ENCODE measurements around the gene TTC1.
"Not testable (repeated sequence)": the region's sequence is repeated elsewhere in the genome, so short reads cannot be mapped to it uniquely, and the experiment has no call there.

TTC1 gene

DNA sequence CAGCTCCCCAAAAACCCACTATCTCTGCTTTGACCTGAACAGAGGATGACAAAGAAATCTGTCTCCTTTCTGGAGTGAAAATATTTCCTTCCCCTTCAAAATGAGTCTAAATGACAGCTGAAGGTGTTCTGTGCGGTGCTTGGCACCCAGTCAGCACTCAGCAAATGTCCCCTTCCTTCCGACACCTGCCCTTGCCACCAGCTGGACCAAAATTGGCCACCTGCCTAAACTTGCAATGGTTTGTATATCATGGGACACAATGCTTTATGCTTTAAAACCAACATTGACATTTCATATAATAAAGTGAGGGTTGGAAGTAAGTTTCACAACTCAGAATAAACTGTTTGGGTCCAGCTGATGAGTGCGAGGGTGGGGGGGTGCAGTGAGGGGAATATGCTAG lies 7.5 kb upstream of the TTC1 start:
- no peak for DNase-seq

DNA sequence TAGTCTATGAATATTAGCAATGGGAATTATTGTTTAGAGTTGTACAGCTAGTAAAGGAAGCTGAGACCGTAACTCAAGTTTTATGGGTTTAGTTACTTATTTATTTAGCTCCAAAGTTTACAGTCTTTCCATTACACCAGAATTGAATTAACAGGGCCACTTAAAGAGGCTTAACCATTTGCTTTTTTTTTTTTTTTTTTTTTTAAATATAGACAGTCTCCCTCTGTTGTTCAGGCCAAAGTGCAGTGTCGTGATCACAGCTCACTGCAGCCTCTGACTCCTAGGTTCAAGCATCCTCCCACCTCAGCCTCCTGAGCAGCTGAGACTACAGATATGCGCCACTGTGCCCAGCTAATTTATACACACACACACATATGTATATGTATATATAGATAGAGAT lies 1.4 kb upstream of the TTC1 start:
- DNase-seq: no peak

DNA sequence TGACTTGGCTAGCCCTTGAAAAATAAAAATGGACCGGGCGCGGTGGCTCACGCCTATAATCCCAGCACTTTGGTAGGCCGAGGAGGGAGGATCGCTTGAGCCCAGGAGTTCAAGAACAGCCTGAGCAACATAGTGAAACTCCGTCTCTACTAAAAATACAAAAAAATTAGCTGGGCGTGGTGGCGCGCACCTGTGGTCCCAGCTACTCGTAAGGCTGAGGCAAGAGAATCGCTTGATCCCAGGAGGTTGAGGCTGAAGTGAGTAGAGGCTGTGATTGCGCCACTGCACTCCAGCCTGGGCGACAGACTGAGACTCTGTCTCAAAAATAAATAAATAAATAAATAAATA lies 436 bp upstream of the TTC1 start:
- DNase-seq: not testable (repeated sequence)

GRCh38 chr5:160009591-160009989 lies 651 bp downstream of the TTC1 start:
- DNase-seq: no peak

DNA sequence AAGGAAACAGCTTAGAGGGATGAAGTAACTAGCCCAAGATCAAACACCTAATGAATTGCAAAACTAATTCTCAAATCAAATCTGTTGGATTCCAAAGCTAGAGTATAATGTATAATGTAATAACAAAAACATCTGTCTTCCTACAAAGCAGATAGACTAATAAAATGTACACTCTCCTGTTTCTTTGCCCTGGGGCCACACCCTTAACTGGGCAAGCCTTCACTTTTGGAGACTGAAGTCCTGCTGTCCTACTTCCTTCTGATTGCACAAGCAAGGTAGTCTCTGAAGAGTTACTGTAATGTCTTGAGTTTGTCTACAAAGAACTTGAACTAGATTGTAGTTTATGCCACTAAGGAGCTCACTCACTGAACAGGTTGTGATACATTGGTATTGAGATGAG lies 2.5 kb downstream of the TTC1 start:
- DNase-seq: no peak

GRCh38 chr5:160014197-160014596 lies 5.3 kb downstream of the TTC1 start:
- DNase-seq: not testable (repeated sequence)

DNA sequence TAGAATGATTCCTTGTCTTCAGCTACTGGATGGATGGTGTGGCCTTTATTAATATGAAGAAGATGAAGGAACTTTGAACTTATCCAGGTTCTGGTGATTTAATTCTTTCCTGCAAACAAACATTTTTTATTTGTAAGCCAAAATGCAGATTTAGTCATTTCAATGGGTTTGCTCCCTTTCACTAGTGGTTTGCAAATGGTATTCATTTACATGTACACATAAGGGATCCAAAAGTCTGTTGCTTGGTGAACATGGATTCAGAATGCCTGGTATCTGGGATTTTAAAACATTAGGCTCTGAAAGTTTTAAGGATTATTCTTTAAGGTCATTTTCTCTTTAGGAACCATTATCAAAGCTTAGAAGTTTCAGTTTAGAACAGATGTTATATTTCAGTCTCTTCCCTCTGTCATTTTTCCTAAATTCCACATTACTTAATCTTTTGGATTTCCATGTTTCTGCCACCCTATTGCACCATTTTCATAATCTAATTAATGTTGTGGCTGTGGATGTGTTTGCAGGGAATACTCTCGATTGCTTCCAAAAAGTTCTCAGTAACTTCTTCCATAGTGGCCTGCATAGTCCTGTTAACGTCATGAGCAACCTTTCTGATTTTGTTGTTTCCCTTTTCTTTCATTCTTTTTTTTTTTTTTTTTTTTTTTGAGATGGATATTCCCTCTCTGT lies 10.1 kb downstream of the TTC1 start:
- DNase-seq: no peak

DNA sequence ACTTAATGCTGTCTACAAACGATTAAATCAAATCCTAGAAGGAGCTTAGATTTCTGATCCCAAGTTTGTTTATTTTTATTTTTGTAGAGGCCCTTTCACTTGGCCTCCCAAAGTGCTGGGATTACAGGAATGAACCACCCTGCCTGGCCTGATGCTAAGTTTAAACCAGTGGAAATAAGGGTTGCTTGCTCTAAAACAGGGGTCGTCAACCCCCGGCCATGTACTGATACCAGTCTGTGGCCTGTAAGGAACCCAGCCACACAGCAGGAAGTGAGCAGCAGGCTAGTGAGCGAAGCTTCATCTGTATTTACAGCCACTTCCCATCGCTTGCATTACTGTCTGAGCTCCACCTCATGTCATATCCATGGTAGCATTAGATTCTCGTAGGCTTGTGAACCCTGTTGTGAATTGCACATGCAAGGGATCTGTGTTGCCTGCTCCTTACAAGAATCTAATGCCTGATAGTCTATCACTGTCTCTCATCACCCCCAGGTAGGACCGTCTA lies 11.4 kb downstream of the TTC1 start:
- DNase-seq: no peak

DNA sequence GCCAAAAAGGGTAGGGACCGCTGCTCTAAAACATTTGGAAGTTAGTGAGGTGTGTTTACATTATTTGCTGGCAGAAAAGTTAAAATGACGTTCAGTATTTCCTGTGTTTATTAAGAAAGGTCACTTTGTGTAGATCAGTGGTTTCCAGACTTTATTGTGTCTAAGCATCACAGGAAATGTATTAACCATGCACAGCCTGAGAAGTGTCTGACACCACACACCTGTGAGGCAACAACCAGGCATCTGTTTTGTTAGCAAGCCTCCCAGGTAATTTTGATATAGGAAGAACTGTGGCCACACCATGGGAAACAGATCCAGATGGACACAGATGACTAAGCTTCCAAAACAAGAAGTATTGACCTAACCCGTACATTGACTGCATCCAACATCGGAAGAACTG lies 12.0 kb downstream of the TTC1 start:
- no peak for DNase-seq

DNA sequence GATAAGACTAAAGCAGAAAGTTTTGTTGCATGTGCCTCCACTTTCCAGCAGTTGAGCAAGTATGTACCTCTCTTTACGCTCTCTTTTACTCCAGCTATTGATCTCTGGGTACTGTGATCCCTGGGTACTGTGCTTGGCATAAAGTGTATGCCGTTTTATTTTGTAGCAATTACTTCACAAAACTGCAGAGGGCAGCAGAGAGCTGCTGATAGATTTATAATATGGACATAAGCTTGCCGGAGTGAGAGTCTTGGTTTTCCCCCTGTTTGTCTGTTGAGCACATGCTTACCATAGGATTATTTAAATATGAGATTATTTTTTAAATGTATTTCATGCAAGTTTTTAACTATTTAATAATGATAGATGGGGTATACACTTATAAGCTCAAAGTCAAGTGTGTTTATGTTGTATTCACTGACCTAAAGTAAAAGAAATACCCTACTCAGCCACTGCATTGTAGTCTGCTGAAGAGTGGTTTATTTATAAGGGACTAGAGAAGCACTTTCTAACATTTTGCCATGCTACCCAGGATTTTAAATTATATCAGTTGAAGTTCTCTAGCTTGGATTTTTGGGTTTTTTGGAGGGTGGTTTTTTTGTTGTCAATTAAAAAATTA lies 13.0 kb downstream of the TTC1 start:
- peak; percentile 37 for DNase-seq

GRCh38 chr5:160023007-160023907 lies 14.3 kb downstream of the TTC1 start:
- no peak for DNase-seq

DNA sequence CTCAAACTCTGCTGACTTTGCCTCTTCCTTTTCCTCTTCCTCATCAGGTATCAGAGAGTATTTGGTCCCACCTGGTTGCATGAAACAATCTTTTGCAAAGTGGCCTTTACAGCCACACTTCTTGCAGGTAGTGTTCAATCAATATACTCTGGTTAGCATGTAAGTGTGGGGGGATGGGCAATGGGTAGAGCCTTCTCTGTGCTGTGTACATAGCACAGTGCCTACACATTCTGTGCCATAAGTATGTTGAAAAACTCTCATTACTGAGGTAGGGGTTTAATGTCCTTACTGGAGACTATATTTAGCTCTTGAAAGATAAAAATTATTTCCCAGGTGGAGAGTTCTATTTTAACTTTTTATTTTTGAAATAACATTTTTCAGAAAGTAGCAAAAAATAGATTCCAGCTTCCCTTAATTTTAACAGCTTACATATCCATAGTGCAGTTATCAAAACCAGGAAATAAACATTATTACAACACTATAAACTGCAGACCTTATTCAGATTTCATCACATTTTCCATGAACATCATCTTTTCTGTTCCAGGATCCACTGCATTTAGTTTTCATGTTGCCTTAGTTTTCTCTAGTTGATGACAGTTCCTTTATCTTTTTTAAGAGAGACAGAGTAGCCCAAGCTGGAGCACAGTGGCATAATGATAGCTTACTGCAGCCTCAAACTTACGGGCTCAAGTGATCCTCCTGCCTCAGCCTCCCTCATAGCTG lies 15.1 kb downstream of the TTC1 start:
- no peak for DNase-seq

DNA sequence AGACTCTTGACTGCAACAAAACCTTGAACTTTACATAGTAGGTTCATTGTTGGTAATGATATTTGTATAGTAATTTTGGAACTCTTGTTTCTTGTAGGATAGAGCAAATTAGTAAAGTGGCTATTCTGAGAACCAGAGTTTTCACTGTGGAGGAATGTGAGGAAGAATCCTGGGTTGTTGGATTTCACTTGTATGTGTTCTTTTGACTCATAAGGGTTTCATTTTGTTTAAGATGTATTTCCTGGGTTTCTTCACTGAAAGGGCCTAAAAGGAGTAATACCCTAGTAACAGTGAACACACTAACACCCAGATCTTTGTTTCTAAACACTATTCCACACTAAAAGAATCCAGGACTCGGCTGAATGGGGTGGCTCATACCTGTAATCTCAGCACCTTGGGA lies 20.1 kb downstream of the TTC1 start:
- DNase-seq: no peak

GRCh38 chr5:160029540-160030139 lies 20.7 kb downstream of the TTC1 start:
- DNase-seq: no peak

DNA sequence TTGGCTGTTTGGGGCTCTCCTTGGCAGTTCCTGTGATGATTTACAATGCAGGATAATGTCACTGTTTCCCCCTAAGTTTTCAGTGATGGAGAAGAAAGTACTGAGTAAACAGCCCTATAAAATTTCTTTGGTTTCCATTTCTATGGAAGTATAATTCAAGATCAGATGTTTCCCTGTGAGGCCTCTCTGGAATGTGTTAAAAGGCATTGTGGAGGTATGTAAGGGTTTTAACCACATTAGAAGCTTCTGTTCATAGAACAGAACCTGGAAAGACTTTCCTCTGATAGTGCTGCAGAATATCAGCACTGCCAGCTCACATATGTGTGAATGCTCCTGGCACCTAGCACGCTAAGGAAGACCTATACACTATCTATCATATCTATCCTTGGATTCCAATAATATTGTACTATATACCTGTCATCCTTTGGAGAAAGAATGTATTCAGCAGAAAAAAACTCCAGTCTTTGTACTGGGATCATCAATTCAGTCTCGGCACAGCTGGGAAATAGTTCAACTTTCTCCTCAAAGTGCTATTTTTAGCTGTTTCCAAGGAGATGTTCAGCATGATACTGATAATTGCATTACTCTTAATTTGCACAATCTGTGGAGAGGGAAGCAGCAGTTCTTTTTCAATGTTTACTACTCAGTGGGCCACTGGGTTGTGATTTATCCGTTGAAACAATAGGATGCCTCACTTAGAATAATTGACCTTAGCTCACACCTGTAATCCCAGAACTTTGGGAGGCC lies 21.9 kb downstream of the TTC1 start:
- no peak for DNase-seq

DNA sequence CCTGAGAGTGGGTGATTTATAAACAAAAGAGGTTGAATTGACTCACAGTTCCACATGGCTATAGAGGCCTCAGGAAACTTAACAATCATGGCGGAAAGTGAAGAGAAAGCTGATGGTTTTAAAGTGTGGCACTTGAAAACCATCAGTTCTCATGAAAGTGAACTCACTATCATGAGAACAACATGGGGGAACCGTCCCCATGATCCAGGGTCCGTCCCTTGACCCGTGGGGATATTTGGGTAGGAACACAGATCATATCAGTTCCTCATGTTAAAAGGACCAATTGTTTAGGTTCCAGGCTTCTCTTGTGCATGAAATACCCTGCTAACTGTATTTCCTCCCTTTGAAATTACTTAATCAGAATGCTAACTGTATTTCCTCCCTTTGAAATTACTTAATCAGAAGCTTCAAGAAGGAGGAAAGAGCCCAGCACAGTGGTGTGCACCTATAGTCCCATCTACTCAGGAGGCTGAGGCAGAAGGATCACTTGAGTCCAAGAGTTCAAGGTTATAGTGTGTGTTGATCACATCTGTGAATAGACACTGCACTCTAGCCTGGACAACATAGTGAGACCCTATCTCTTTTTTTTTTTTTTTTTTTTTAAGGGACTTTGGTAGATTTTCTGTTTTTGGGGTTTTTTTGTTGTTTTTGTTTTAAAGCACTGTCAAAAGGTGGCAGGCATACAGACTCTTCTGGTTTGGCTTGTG lies 24.8 kb downstream of the TTC1 start:
- no peak for DNase-seq

DNA sequence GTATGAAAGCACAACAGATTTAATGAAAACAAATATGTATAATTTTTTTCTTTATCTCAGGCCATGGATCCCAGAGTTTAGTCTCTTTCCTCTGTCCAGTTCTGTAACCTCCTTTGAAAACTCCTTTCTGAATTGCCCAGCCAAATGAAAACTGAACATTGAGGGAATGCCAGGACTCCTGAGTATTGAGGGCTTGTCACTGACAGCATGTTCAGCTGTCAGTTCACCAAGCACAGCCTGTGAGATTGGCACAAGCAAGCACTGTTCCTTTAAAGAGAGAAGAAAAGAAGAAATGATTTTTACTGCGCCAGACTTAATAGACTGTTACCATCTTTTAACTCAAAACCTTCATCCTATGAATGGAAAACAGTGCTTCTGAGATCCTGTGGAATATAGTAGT lies 27.3 kb downstream of the TTC1 start:
- DNase-seq: no peak

GRCh38 chr5:160036884-160037283 lies 27.9 kb downstream of the TTC1 start:
- DNase-seq: no peak

GRCh38 chr5:160039810-160040470 lies 31.0 kb downstream of the TTC1 start:
- DNase-seq: no peak

GRCh38 chr5:160040471-160040835 lies 31.5 kb downstream of the TTC1 start:
- no peak for DNase-seq

- DNase-seq: no peak
Observed at GRCh38 chr5:160042671-160043070, 33.7 kb downstream of the TTC1 start.

All from NCI-H1048 (cell line).